Liver (tissue), 3 donors: ENCODE data around the gene RER1.

Source experiments
- EGR1 ChIP-seq, 2 donors: IDR thresholded peaks; 2 replicates each; pipeline ENCODE4 v1.6.1; 2016 to 2018; ENCODE audit warnings: antibody characterized with exemption in 2 of 2, low read depth in 2 of 2
- GABPA ChIP-seq, 2 donors: IDR thresholded peaks in 1 of 2; conservative IDR thresholded peaks in 1 of 2; 2 replicates each; pipeline ENCODE4 v1.6.1; 2016; ENCODE audit warnings: antibody characterized with exemption in 2 of 2, mild to moderate bottlenecking in 1 of 2, moderate library complexity in 1 of 2
- JUND ChIP-seq, 2 donors: IDR thresholded peaks; 2 replicates each; pipeline ENCODE4 v1.6.1; 2016; ENCODE audit warnings: antibody characterized with exemption in 2 of 2
- NR2F2 ChIP-seq: IDR thresholded peaks from 2 replicates; pipeline ENCODE4 v1.6.1; 2016; ENCODE audit warnings: antibody characterized with exemption
- RAD21 ChIP-seq, 2 donors: IDR thresholded peaks; 2 replicates each; pipeline ENCODE4 v1.6.1; 2016; ENCODE audit warnings: antibody characterized with exemption in 2 of 2, mild to moderate bottlenecking in 2 of 2
- REST ChIP-seq: IDR thresholded peaks from 2 replicates; pipeline ENCODE4 v1.6.1; 2016; ENCODE audit warnings: antibody characterized with exemption, mild to moderate bottlenecking
- SP1 ChIP-seq: IDR thresholded peaks from 2 replicates; pipeline ENCODE4 v1.6.1; 2018; ENCODE audit warnings: antibody characterized with exemption, mild to moderate bottlenecking
- YY1 ChIP-seq: IDR thresholded peaks from 2 replicates; pipeline ENCODE4 v1.6.1; 2016; ENCODE audit warnings: antibody characterized with exemption, mild to moderate bottlenecking
- TF ChIP-seq, protein P1 (sequence below): fragments of 150-350 bp; IDR thresholded peaks from 2 replicates; pipeline ENCODE4 v1.5.1; 2017; ENCODE audit warnings: improper control_type of control experiment, low read depth, low read length; ENCODE audit not compliant: missing input control
- TF ChIP-seq, protein P2 (sequence below): IDR thresholded peaks from 2 replicates; pipeline ENCODE4 v1.6.1; 2016; ENCODE audit warnings: antibody characterized with exemption
- donor health status: healthy.
- donor health status: healthy.

DNA sequence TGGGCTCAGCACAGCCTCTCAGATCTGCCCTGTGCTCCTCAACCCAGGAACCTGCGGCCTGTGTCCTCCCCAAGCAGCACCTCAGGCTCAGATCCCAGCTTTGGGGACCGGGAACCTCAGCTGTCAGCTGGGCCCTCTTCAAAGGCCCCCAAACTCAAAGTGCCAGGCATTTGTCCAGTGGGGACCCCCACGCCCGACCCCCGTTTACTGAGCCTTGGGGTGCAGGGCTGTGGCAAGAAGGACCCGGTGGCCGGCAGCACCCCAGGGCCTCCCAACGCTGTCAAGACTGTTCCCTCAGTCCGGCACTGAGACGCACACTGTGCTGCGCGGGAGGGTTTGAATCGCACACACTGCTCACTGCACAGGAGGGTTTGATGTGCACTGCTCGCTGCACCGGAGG lies 35.2 kb upstream of the RER1 start:
- TF ChIP-seq, protein P1, sequence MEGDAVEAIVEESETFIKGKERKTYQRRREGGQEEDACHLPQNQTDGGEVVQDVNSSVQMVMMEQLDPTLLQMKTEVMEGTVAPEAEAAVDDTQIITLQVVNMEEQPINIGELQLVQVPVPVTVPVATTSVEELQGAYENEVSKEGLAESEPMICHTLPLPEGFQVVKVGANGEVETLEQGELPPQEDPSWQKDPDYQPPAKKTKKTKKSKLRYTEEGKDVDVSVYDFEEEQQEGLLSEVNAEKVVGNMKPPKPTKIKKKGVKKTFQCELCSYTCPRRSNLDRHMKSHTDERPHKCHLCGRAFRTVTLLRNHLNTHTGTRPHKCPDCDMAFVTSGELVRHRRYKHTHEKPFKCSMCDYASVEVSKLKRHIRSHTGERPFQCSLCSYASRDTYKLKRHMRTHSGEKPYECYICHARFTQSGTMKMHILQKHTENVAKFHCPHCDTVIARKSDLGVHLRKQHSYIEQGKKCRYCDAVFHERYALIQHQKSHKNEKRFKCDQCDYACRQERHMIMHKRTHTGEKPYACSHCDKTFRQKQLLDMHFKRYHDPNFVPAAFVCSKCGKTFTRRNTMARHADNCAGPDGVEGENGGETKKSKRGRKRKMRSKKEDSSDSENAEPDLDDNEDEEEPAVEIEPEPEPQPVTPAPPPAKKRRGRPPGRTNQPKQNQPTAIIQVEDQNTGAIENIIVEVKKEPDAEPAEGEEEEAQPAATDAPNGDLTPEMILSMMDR, result no peak
- no peak for TF ChIP-seq YY1
- TF ChIP-seq JUND (IDR thresholded peaks at IDR 0.05), result no peak
- no peak for TF ChIP-seq EGR1 (IDR thresholded peaks at IDR 0.05; ENCODE audit: low read depth in 2 of 2)
- no peak for TF ChIP-seq REST
- TF ChIP-seq NR2F2, result no peak
- no peak for TF ChIP-seq SP1
- TF ChIP-seq, protein P2, sequence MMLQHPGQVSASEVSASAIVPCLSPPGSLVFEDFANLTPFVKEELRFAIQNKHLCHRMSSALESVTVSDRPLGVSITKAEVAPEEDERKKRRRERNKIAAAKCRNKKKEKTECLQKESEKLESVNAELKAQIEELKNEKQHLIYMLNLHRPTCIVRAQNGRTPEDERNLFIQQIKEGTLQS, result no peak
- TF ChIP-seq GABPA (IDR thresholded peaks at IDR 0.05 in 1 of 2, conservative IDR thresholded peaks at IDR 0.05 in 1 of 2), result no peak
- no peak for TF ChIP-seq RAD21 (IDR thresholded peaks at IDR 0.05)
